SU-DHL-6 (cell line): ENCODE measurements around the gene MAML3.

ENCODE experiments used
- H2AFZ ChIP-seq: fragments of 200-600 bp; sonication (generic); 2 replicates; pipeline ENCODE4 v1.6.1; 2014; ENCODE audit warnings: low read depth, mild to moderate bottlenecking, moderate library complexity, mixed read lengths, antibody characterized with exemption, low read length; ENCODE audit not compliant: severe bottlenecking
- H3F3A ChIP-seq: fragments of 200-600 bp; shearing (Covaris generic); 2 replicates; pipeline ENCODE4 v1.6.0; 2016; ENCODE audit warnings: antibody characterized with exemption, mild to moderate bottlenecking; ENCODE audit not compliant: insufficient read depth
- H3K27ac ChIP-seq: fragments of 200-600 bp; sonication (generic); 2 replicates; pipeline ENCODE4 v1.5.1; 2016; ENCODE audit warnings: low read depth, mild to moderate bottlenecking, low read length, moderate library complexity, mixed read lengths
- H3K27me3 ChIP-seq: fragments of 200-600 bp; sonication (generic), shearing (Covaris generic); 2 replicates; pipeline ENCODE4 v1.6.0; 2014; ENCODE audit warnings: mild to moderate bottlenecking, low read length
- H3K36me3 ChIP-seq: fragments of 200-600 bp; sonication (generic); 2 replicates; pipeline ENCODE4 v1.6.1; 2014; ENCODE audit warnings: mild to moderate bottlenecking, low read length, mixed read lengths
- H3K4me2 ChIP-seq: fragments of 300-600, 200-600 bp; shearing (Covaris generic), sonication (generic); 2 replicates; pipeline ENCODE4 v1.6.0; 2014; ENCODE audit warnings: low read length, low read depth, mild to moderate bottlenecking; ENCODE audit not compliant: poor library complexity, severe bottlenecking
- H3K4me3 ChIP-seq: fragments of 200-600 bp; sonication (generic); 2 replicates; pipeline ENCODE4 v1.5.1; 2014; ENCODE audit warnings: antibody characterized with exemption, low read length, mild to moderate bottlenecking, mixed read lengths; ENCODE audit not compliant: insufficient read depth, poor library complexity, severe bottlenecking
- H3K79me2 ChIP-seq: fragments of 200-600 bp; sonication (generic); 2 replicates; pipeline ENCODE4 v1.6.1; 2014; ENCODE audit warnings: mild to moderate bottlenecking, low read length, moderate library complexity; ENCODE audit not compliant: insufficient read depth
- H3K9ac ChIP-seq: fragments of 200-600 bp; sonication (generic); 2 replicates; pipeline ENCODE4 v1.7.0; 2014; ENCODE audit warnings: mild to moderate bottlenecking, low read length
- H3K9me2 ChIP-seq: fragments of 200-600 bp; sonication (generic); replicated peaks from 2 replicates; pipeline ENCODE4 v1.6.1; 2014; ENCODE audit warnings: low read length; ENCODE audit not compliant: insufficient read depth
- H3K9me3 ChIP-seq: fragments of 200-600 bp; sonication (generic); 2 replicates; pipeline ENCODE4 v1.6.1; 2014; ENCODE audit warnings: low read length, mixed read lengths; ENCODE audit not compliant: insufficient read depth
- H4K20me1 ChIP-seq: fragments of 200-600 bp; sonication (generic); 2 replicates; pipeline ENCODE4 v1.6.1; 2014; ENCODE audit warnings: low read depth, mild to moderate bottlenecking, antibody characterized with exemption, low read length, moderate library complexity, mixed read lengths
- EZH2phosphoT487 ChIP-seq: fragments of 200-600 bp; sonication (generic), shearing (Covaris generic); conservative IDR thresholded peaks from 2 replicates; pipeline ENCODE4 v1.6.1; 2018; ENCODE audit warnings: mild to moderate bottlenecking, antibody characterized with exemption, low read length, moderate library complexity, mixed read lengths
- TF ChIP-seq, protein P1 (sequence below): fragments of 200-600 bp; sonication (generic); IDR thresholded peaks from one replicate; pipeline ENCODE4 v1.5.1; 2017; ENCODE audit warnings: antibody characterized with exemption, mild to moderate bottlenecking, low read length, moderate library complexity; ENCODE audit not compliant: insufficient read depth, poor library complexity, severe bottlenecking

The MAML3 gene

DNA sequence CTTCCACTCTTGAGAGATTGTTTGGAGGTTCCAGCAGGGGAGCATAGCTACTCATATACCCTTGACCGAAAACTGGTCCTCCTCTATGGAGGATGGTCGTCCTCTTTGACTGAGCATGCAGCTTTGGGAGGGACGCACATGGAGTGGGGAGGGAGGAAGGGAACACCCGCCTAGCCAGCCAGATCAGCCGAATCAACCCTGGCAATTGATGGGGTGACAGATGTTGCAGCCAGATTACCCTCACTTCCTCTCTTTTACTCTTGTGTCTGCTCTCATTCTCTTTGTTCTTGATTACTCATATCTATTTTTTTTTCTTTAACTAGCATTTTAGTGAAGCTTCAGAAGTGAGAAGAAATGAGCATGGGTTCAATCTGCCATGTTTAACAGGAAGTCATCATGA is 468.8 kb downstream of the MAML3 start:
- H3K36me3 ChIP-seq = no peaks in the 10 kb centered on the region
- H4K20me1 ChIP-seq = no peaks in the 10 kb centered on the region
- no peak overlapping the region for H3K27ac ChIP-seq
- H3K79me2 ChIP-seq = no peaks in the 10 kb centered on the region
- H3K9me3 ChIP-seq = no peaks in the 10 kb centered on the region
- no peak overlapping the region for H2AFZ ChIP-seq
- no peaks in the 10 kb centered on the region for H3K9me2 ChIP-seq
- no peak overlapping the region for H3K4me3 ChIP-seq
- no peak overlapping the region for H3K9ac ChIP-seq
- no peaks in the 10 kb centered on the region for H3F3A ChIP-seq
- no peak for TF ChIP-seq EZH2phosphoT487
- TF ChIP-seq, protein P1, sequence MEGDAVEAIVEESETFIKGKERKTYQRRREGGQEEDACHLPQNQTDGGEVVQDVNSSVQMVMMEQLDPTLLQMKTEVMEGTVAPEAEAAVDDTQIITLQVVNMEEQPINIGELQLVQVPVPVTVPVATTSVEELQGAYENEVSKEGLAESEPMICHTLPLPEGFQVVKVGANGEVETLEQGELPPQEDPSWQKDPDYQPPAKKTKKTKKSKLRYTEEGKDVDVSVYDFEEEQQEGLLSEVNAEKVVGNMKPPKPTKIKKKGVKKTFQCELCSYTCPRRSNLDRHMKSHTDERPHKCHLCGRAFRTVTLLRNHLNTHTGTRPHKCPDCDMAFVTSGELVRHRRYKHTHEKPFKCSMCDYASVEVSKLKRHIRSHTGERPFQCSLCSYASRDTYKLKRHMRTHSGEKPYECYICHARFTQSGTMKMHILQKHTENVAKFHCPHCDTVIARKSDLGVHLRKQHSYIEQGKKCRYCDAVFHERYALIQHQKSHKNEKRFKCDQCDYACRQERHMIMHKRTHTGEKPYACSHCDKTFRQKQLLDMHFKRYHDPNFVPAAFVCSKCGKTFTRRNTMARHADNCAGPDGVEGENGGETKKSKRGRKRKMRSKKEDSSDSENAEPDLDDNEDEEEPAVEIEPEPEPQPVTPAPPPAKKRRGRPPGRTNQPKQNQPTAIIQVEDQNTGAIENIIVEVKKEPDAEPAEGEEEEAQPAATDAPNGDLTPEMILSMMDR = no peak
- no peaks in the 10 kb centered on the region for H3K27me3 ChIP-seq
- no peak overlapping the region for H3K4me2 ChIP-seq

DNA sequence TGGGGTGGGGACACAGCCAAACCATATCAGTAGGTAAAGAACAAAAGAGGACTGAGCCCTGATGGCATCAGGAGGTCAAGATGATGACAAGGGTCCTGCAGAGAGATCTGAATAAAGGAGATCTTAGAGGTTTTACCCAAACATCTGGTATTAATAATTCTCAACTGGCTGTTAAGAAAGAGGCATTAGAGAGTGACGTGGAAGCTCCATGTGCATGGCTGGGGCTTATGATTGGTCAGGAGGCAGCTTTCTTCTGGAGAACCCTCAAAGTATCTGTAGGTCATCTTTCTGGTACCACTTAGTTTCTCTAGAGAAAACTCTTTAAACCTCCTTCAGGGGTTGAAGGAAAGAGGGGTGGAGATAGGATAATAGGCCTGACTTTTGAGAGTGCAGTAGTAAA is 469.6 kb downstream of the MAML3 start:
- no peak overlapping the region for H2AFZ ChIP-seq
- no peaks in the 10 kb centered on the region for H3K9me3 ChIP-seq
- no peaks in the 10 kb centered on the region for H3F3A ChIP-seq
- no peaks in the 10 kb centered on the region for H3K27me3 ChIP-seq
- H3K9me2 ChIP-seq = no peaks in the 10 kb centered on the region
- H4K20me1 ChIP-seq = no peaks in the 10 kb centered on the region
- no peak overlapping the region for H3K9ac ChIP-seq
- no peak for TF ChIP-seq EZH2phosphoT487
- TF ChIP-seq, protein P1 = no peak
- H3K4me3 ChIP-seq = no peak overlapping the region
- no peaks in the 10 kb centered on the region for H3K79me2 ChIP-seq
- no peak overlapping the region for H3K27ac ChIP-seq
- no peak overlapping the region for H3K4me2 ChIP-seq
- H3K36me3 ChIP-seq = no peaks in the 10 kb centered on the region

DNA sequence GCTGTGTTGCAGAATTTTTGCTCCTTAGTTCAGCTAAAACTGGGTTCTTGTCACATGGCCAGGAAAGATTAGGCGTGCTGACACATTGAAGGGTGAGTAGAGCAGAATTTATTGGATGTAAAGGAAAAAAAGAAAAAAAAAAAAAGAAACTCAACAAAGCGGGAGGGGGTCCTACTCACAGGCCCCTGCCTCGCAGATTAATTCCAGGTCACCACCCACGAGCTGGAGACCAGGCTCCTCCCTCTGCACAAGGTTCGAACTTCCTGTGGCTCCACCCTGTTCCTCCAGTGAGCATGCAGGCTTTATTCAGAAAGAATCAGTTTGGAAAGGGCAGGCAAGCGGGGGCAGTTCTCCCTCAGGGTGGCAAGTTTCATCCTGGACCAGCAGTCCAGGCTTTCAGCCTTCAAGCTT is 471.2 kb downstream of the MAML3 start:
- Histone ChIP-seq H2AFZ (no peak overlapping the region), H3K79me2 (no peaks in the 10 kb centered on the region), H3K4me2 (no peak overlapping the region), H3K9ac (no peak overlapping the region), H3K27me3 (no peaks in the 10 kb centered on the region), H3K27ac (no peak overlapping the region), H4K20me1 (no peaks in the 10 kb centered on the region), H3K36me3 (no peaks in the 10 kb centered on the region), H3K9me3 (no peaks in the 10 kb centered on the region), H3F3A (no peaks in the 10 kb centered on the region), H3K4me3 (no peak overlapping the region), H3K9me2 (no peaks in the 10 kb centered on the region)
- TF ChIP-seq EZH2phosphoT487 = no peak
- TF ChIP-seq, protein P1 = no peak

DNA sequence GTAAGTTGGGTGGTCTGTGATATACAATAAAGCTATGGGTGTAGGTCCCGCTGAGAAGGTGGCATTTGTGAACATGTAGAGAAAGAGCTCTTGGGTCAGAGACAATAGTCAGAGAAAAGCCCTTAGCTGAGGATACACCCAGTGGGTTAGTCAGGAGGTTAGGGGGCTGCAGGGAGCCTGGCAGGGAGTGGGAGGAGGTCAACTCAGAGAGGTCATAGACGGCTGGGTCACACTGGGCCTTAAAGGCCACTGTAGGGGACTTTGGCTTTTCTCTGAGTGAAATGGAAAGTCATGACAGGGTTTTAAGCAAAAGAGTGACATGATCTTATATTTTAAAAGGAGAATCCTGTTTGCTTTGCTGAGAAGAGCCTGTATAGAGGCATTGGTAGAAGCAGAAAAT is 471.7 kb downstream of the MAML3 start:
- Histone ChIP-seq H3K9me2 (no peaks in the 10 kb centered on the region), H3K4me2 (no peak overlapping the region), H2AFZ (no peak overlapping the region), H3K9ac (no peak overlapping the region), H4K20me1 (no peaks in the 10 kb centered on the region), H3K36me3 (no peaks in the 10 kb centered on the region), H3K27me3 (no peaks in the 10 kb centered on the region), H3F3A (no peaks in the 10 kb centered on the region), H3K27ac (no peak overlapping the region), H3K9me3 (no peaks in the 10 kb centered on the region), H3K79me2 (no peaks in the 10 kb centered on the region), H3K4me3 (no peak overlapping the region)
- TF ChIP-seq, protein P1 = no peak
